Endothelial cell (in vitro differentiated cells): ENCODE results near the gene CLCNKA. TPM values are rescaled to one million over a fixed set of nuclear protein-coding genes. Genes with fewer than 3 reads are reported as not detected.

Source experiments
- DNase-seq: peaks from one replicate; pipeline ENCODE4 v3.0.0; 2021; ENCODE audit warnings: low spot score
- H3K27ac Mint-ChIP-seq: one replicate; pipeline ENCODE4 v1.8.0; 2021; ENCODE audit warnings: mixed read lengths, inconsistent platforms; ENCODE audit not compliant: unreplicated experiment
- H3K27me3 Mint-ChIP-seq: one replicate; pipeline ENCODE4 v1.8.0; 2021; ENCODE audit warnings: mild to moderate bottlenecking, moderate library complexity, mixed read lengths, inconsistent platforms; ENCODE audit not compliant: unreplicated experiment
- H3K36me3 Mint-ChIP-seq: one replicate; pipeline ENCODE4 v1.8.0; 2021; ENCODE audit warnings: mild to moderate bottlenecking, low read depth, mixed read lengths, inconsistent platforms; ENCODE audit not compliant: unreplicated experiment
- H3K4me1 Mint-ChIP-seq: one replicate; pipeline ENCODE4 v1.8.0; 2021; ENCODE audit warnings: mild to moderate bottlenecking, mixed read lengths, inconsistent platforms; ENCODE audit not compliant: unreplicated experiment
- H3K4me3 Mint-ChIP-seq: one replicate; pipeline ENCODE4 v1.8.0; 2021; ENCODE audit warnings: mild to moderate bottlenecking, mixed read lengths, inconsistent platforms; ENCODE audit not compliant: unreplicated experiment
- H3K9me3 Mint-ChIP-seq: one replicate; pipeline ENCODE4 v1.8.0; 2021; ENCODE audit warnings: mixed read lengths, inconsistent platforms; ENCODE audit not compliant: unreplicated experiment
- CTCF ChIP-seq: fragments of 200-600 bp; sonication (generic); IDR thresholded peaks from one replicate; pipeline ENCODE4 v1.5.0; 2021; ENCODE audit warnings: antibody characterized with exemption; ENCODE audit not compliant: unreplicated experiment
- total RNA-seq: library from RNA; stranded (reverse); fragmentation: NEBNext Ultra II Directional; extraction: Animal tissue kit (Norgen Biotek cat#: 25700); gene quantifications from one replicate; pipeline ENCODE4 v1.2.1, GENCODE V29; 2021; ENCODE audit not compliant: unreplicated experiment

Gene CLCNKA
- total RNA-seq, 1 donor from 2014 or later = not detected

GRCh38 chr1:16078925-16079656 is 57.3 kb downstream of the CLCNKA start:
- H3K9me3 Mint-ChIP-seq = no peaks in the 10 kb centered on the region
- peaks cover 14% of the 10 kb centered on the region for H3K4me1 Mint-ChIP-seq
- peaks cover 4% of the 10 kb centered on the region for H3K36me3 Mint-ChIP-seq
- peaks cover 6% of the 10 kb centered on the region for H3K27me3 Mint-ChIP-seq
- peak; percentile 82 for DNase-seq
- peak; percentile 75 for TF ChIP-seq CTCF
- H3K27ac Mint-ChIP-seq = no peak overlapping the region
- H3K4me3 Mint-ChIP-seq = no peak overlapping the region

- H3K27me3 Mint-ChIP-seq = no peaks in the 10 kb centered on the region
- H3K36me3 Mint-ChIP-seq = no peaks in the 10 kb centered on the region
- no peak for DNase-seq
- no peak overlapping the region for H3K4me3 Mint-ChIP-seq
- peaks cover 13% of the 10 kb centered on the region for H3K4me1 Mint-ChIP-seq
- no peaks in the 10 kb centered on the region for H3K9me3 Mint-ChIP-seq
- no peak overlapping the region for H3K27ac Mint-ChIP-seq
- no peak for TF ChIP-seq CTCF
Observed at GRCh38 chr1:16080422-16081150, 58.8 kb downstream of the CLCNKA start.

- Mint-ChIP-seq H3K9me3 (no peaks in the 10 kb centered on the region), H3K4me1 (peaks cover 13% of the 10 kb centered on the region), H3K27ac (no peak overlapping the region), H3K36me3 (no peaks in the 10 kb centered on the region), H3K4me3 (no peak overlapping the region), H3K27me3 (no peaks in the 10 kb centered on the region)
- TF ChIP-seq CTCF = no peak
- DNase-seq = no peak
Observed at GRCh38 chr1:16081636-16082035, 59.8 kb downstream of the CLCNKA start.

- H3K9me3 Mint-ChIP-seq = no peaks in the 10 kb centered on the region
- no peaks in the 10 kb centered on the region for H3K36me3 Mint-ChIP-seq
- H3K4me1 Mint-ChIP-seq = peaks cover 10% of the 10 kb centered on the region
- TF ChIP-seq CTCF = peak; percentile 70
- no peak overlapping the region for H3K4me3 Mint-ChIP-seq
- H3K27ac Mint-ChIP-seq = peak overlapping the region; percentile 82
- peak; percentile 88 for DNase-seq
- peaks cover 1% of the 10 kb centered on the region for H3K27me3 Mint-ChIP-seq
Observed at GRCh38 chr1:16082283-16083038, 60.6 kb downstream of the CLCNKA start.
